Measurements from ENCODE around the gene ST3GAL3. TPM values are rescaled to one million over a fixed set of nuclear protein-coding genes. Genes with fewer than 3 reads are reported as not detected.
A peak's percentile ranks its signal among the peaks of the same experiment; 100 is the strongest.

ST3GAL3 gene
- polyA plus RNA-seq, 1 donor (not counting 4 experiments of a cell fraction or from before 2014, with no cell fraction given): 10.0 TPM

GRCh38 chr1:43979261-43979527 lies 271.9 kb downstream of the ST3GAL3 start:
- FAIRE-seq (no peak), DNase-seq (ENCODE audit: low read depth, low spot score) (no peak)
- H3K79me2 ChIP-seq (ENCODE audit: control insufficient read depth, insufficient read depth, low read length): peaks cover 67% of the 10 kb centered on the region
- H2AFZ ChIP-seq (ENCODE audit: control insufficient read depth, low read length): no peak overlapping the region
- no peaks in the 10 kb centered on the region for H3K27me3 ChIP-seq (ENCODE audit: control insufficient read depth, extremely low read depth, insufficient read depth, low read length)
- H3K4me1 ChIP-seq (ENCODE audit: control insufficient read depth, extremely low read depth, insufficient read depth, low read length): peaks cover 43% of the 10 kb centered on the region
- peak overlapping the region; percentile 94 for H3K9ac ChIP-seq (ENCODE audit: control insufficient read depth, extremely low read depth, insufficient read depth, low read length)
- no peaks in the 10 kb centered on the region for H3K9me1 ChIP-seq (ENCODE audit: control insufficient read depth, extremely low read depth, insufficient read depth, low read length)
- no peaks in the 10 kb centered on the region for H3K9me3 ChIP-seq (ENCODE audit: control insufficient read depth, low read depth, low read length)
- peaks cover 23 to 31% of the 10 kb centered on the region in 2 experiments for H3K36me3 ChIP-seq (ENCODE audit: control insufficient read depth in 2 of 2, extremely low read depth in 1 of 2, insufficient read depth in 2 of 2, low read length in 2 of 2)
- peak overlapping the region; percentile 92 for H3K27ac ChIP-seq (ENCODE audit: control insufficient read depth, insufficient read depth, low read length)
- TF ChIP-seq EZH2 (IDR thresholded peaks at IDR 0.05; ENCODE audit: low read length) (no peak), CTCF (optimal IDR thresholded peaks at IDR 0.05 in 1 of 3, IDR thresholded peaks at IDR 0.05 in 1 of 3, conservative IDR thresholded peaks at IDR 0.05 in 1 of 3; ENCODE audit: extremely low read depth in 1 of 3, insufficient read depth in 2 of 3, low read length in 3 of 3) (no peak)
- H3K4me3 ChIP-seq (ENCODE audit: control insufficient read depth in 2 of 3, extremely low read depth in 1 of 3, insufficient read depth in 2 of 3, low read depth in 1 of 3, low read length in 3 of 3): peak overlapping the region; percentile 43 to 73 (median 51)
- H3K4me2 ChIP-seq (ENCODE audit: control insufficient read depth, extremely low read depth, insufficient read depth, low read depth, low read length): no peak overlapping the region
- dilution Hi-C loops (cut with MboI; ENCODE audit: extremely low pct_ligation_motif_present, low sequenced_read_pairs): no loop called here
- H4K20me1 ChIP-seq (ENCODE audit: control insufficient read depth, extremely low read depth, insufficient read depth, low read length): no peaks in the 10 kb centered on the region

GRCh38 chr1:43979528-43980254 lies 272.4 kb downstream of the ST3GAL3 start:
- H2AFZ ChIP-seq (ENCODE audit: control insufficient read depth, low read length): no peak overlapping the region
- H3K9me3 ChIP-seq (ENCODE audit: control insufficient read depth, low read depth, low read length): no peaks in the 10 kb centered on the region
- H3K36me3 ChIP-seq (ENCODE audit: control insufficient read depth in 2 of 2, extremely low read depth in 1 of 2, insufficient read depth in 2 of 2, low read length in 2 of 2): peaks cover 27 to 35% of the 10 kb centered on the region in 2 experiments
- DNase-seq (ENCODE audit: low read depth, low spot score): peak; percentile 71
- dilution Hi-C loops (cut with MboI; ENCODE audit: extremely low pct_ligation_motif_present, low sequenced_read_pairs): no loop called here
- no peak for FAIRE-seq
- no peaks in the 10 kb centered on the region for H3K9me1 ChIP-seq (ENCODE audit: control insufficient read depth, extremely low read depth, insufficient read depth, low read length)
- peak overlapping the region; percentile 83 for H3K4me2 ChIP-seq (ENCODE audit: control insufficient read depth, extremely low read depth, insufficient read depth, low read depth, low read length)
- no peaks in the 10 kb centered on the region for H4K20me1 ChIP-seq (ENCODE audit: control insufficient read depth, extremely low read depth, insufficient read depth, low read length)
- no peak for TF ChIP-seq CTCF (optimal IDR thresholded peaks at IDR 0.05 in 1 of 3, IDR thresholded peaks at IDR 0.05 in 1 of 3, conservative IDR thresholded peaks at IDR 0.05 in 1 of 3; ENCODE audit: extremely low read depth in 1 of 3, insufficient read depth in 2 of 3, low read length in 3 of 3)
- TF ChIP-seq EZH2 (IDR thresholded peaks at IDR 0.05; ENCODE audit: low read length): no peak
- peak overlapping the region; percentile 94 for H3K9ac ChIP-seq (ENCODE audit: control insufficient read depth, extremely low read depth, insufficient read depth, low read length)
- peak overlapping the region; percentile 51 to 74 (median 73) for H3K4me3 ChIP-seq (ENCODE audit: control insufficient read depth in 2 of 3, extremely low read depth in 1 of 3, insufficient read depth in 2 of 3, low read depth in 1 of 3, low read length in 3 of 3)
- H3K27ac ChIP-seq (ENCODE audit: control insufficient read depth, insufficient read depth, low read length): peak overlapping the region; percentile 92
- peaks cover 41% of the 10 kb centered on the region for H3K4me1 ChIP-seq (ENCODE audit: control insufficient read depth, extremely low read depth, insufficient read depth, low read length)
- H3K27me3 ChIP-seq (ENCODE audit: control insufficient read depth, extremely low read depth, insufficient read depth, low read length): no peaks in the 10 kb centered on the region
- H3K79me2 ChIP-seq (ENCODE audit: control insufficient read depth, insufficient read depth, low read length): peaks cover 72% of the 10 kb centered on the region

Data from keratinocyte (primary cell).